Measurements from ENCODE around the gene MED14.

DNA sequence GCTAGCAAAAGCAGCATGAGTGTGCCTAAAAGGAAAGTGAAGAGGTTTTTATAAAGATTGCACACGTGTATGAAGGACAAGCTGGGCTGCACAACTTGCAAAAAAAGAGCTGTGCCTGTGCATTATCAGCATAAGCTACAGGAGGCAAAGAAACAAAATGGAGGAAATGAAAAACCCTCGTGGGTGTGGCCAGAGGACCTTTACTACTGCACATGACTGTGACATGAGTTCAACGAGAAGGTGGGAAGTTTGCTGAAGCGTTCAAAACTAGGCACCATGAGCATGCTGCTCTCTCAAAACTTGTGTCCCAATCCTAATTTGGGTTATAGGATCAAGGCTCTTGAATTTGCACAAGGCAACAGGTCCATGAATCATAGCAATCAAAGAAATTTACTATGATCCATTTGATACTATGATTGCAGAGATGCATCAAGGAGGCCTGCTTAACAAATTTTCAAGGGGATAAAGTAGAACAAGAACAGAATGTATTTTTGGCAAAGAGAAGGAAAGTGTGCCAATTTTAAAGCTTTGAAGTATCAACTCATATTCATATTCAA is 49.9 kb downstream of the MED14 start:
- TF ChIP-seq, protein P1, sequence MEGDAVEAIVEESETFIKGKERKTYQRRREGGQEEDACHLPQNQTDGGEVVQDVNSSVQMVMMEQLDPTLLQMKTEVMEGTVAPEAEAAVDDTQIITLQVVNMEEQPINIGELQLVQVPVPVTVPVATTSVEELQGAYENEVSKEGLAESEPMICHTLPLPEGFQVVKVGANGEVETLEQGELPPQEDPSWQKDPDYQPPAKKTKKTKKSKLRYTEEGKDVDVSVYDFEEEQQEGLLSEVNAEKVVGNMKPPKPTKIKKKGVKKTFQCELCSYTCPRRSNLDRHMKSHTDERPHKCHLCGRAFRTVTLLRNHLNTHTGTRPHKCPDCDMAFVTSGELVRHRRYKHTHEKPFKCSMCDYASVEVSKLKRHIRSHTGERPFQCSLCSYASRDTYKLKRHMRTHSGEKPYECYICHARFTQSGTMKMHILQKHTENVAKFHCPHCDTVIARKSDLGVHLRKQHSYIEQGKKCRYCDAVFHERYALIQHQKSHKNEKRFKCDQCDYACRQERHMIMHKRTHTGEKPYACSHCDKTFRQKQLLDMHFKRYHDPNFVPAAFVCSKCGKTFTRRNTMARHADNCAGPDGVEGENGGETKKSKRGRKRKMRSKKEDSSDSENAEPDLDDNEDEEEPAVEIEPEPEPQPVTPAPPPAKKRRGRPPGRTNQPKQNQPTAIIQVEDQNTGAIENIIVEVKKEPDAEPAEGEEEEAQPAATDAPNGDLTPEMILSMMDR (IDR thresholded peaks at IDR 0.05), result no peak
- no peak for TF ChIP-seq POLR2A (IDR thresholded peaks at IDR 0.05)
